ENCODE results near the gene TXK.

The TXK gene

GRCh38 chr4:48138511-48138910 is 4.5 kb upstream of the TXK start:
- no peak for TF ChIP-seq CTCF (IDR thresholded peaks at IDR 0.05; ENCODE audit: low read depth, low read length)
- H3K4me3 ChIP-seq (ENCODE audit: low read depth, low read length), result no peak overlapping the region

- no peak overlapping the region for H3K4me3 ChIP-seq (ENCODE audit: low read depth, low read length)
- TF ChIP-seq CTCF (IDR thresholded peaks at IDR 0.05; ENCODE audit: low read depth, low read length), result no peak
Measured at GRCh38 chr4:48137846-48138245, 3.8 kb upstream of the TXK start.

- no peak for TF ChIP-seq CTCF (IDR thresholded peaks at IDR 0.05; ENCODE audit: low read depth, low read length)
- no peak overlapping the region for H3K4me3 ChIP-seq (ENCODE audit: low read depth, low read length)
Measured at GRCh38 chr4:48133669-48134068, 381 bp downstream of the TXK start.

GRCh38 chr4:48131736-48132135 is 2.3 kb downstream of the TXK start:
- H3K4me3 ChIP-seq (ENCODE audit: low read depth, low read length), result no peak overlapping the region
- TF ChIP-seq CTCF (IDR thresholded peaks at IDR 0.05; ENCODE audit: low read depth, low read length), result no peak

- H3K4me3 ChIP-seq (ENCODE audit: low read depth, low read length), result no peak overlapping the region
- TF ChIP-seq CTCF (IDR thresholded peaks at IDR 0.05; ENCODE audit: low read depth, low read length), result no peak
Measured at GRCh38 chr4:48130100-48130499, 4.0 kb downstream of the TXK start.

GRCh38 chr4:48129307-48130014 is 4.6 kb downstream of the TXK start:
- TF ChIP-seq CTCF (IDR thresholded peaks at IDR 0.05; ENCODE audit: low read depth, low read length), result no peak
- H3K4me3 ChIP-seq (ENCODE audit: low read depth, low read length), result no peak overlapping the region

GRCh38 chr4:48127682-48128404 is 6.2 kb downstream of the TXK start:
- peak overlapping the region; percentile 42 for H3K4me3 ChIP-seq (ENCODE audit: low read depth, low read length)
- TF ChIP-seq CTCF (IDR thresholded peaks at IDR 0.05; ENCODE audit: low read depth, low read length), result peak; percentile 59
